Coronary artery (tissue), 2 donors: ENCODE measurements around the gene TMEM54.

Source experiments
- DNase-seq: peaks from one replicate; pipeline ENCODE4 v3.0.0-alpha.2; 2017; ENCODE audit warnings: low spot score
- H3K27ac ChIP-seq, 2 donors: fragments of 200-600 bp; sonication (generic); one replicate each; pipeline ENCODE4 v1.5.1; 2016 to 2019
- H3K4me3 ChIP-seq: fragments of 200-600 bp; sonication (generic); 2 replicates; pipeline ENCODE4 v1.5.1; 2016; ENCODE audit warnings: mild to moderate bottlenecking, moderate library complexity
- CTCF ChIP-seq: fragments of 200-600 bp; sonication (generic); IDR thresholded peaks from one replicate; pipeline ENCODE4 v1.5.1; 2019; ENCODE audit warnings: antibody characterized with exemption

TMEM54 gene

GRCh38 chr1:32890516-32891240, 10.5 kb downstream of the TMEM54 start:
- Histone ChIP-seq H3K4me3 (no peak overlapping the region), H3K27ac (no peak overlapping the region)
- TF ChIP-seq CTCF = no peak
- no peak for DNase-seq

- no peak overlapping the region for H3K4me3 ChIP-seq
- no peak for TF ChIP-seq CTCF
- no peak for DNase-seq
- no peak overlapping the region for H3K27ac ChIP-seq
Observed at GRCh38 chr1:32889731-32890278, 11.4 kb downstream of the TMEM54 start.

DNA sequence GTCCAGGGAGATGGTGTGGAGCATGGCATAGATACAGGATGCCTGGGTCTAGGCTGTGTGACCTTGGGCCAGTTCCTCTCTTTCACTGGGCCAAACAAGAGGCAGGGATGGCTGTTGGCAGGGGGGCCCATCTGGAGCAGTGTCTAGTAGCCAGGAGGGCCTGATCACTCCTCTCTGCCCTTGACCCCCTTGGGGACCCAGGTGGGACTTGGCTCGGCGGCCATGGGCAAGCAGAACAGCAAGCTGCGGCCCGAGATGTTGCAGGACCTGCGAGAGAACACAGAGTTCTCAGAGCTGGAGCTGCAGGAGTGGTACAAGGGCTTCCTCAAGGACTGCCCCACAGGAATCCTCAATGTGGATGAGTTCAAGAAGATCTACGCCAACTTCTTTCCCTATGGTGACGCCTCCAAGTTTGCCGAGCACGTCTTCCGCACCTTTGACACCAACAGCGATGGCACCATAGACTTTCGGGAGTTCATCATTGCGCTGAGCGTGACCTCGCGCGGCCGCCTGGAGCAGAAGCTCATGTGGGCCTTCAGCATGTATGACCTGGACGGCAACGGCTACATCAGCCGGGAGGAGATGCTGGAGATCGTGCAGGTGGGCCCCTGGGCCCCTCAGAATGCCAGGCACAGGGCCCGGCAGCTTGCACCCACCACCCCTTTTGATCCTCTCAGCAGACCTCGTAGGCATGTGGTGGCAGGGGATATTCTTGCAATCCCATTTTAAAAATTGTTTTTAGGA, 12.3 kb downstream of the TMEM54 start:
- TF ChIP-seq CTCF = no peak
- H3K27ac ChIP-seq = no peak overlapping the region
- no peak for DNase-seq
- H3K4me3 ChIP-seq = no peak overlapping the region

- no peak overlapping the region for H3K27ac ChIP-seq
- no peak overlapping the region for H3K4me3 ChIP-seq
- TF ChIP-seq CTCF = no peak
- no peak for DNase-seq
Observed at GRCh38 chr1:32888134-32888533, 13.1 kb downstream of the TMEM54 start.

DNA sequence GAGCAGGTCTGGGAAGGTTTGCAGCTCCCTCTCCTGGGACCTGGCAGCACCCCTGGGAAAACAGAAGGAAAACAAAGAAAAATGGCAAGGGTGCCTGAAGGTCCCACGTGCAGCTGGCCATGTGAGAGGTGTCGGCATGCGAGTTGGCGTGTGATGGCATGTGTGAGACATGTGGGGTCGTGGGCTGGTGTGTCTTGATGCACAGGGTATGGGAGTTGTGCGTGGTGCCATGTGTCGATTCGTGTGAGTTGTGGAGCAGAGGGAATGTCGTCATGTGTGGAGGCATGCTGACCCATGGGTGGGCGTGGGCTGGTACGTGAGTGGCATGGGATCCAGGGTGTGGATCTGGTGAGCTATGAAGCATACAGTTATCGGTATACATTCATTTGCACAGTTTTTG, 13.6 kb downstream of the TMEM54 start:
- no peak for TF ChIP-seq CTCF
- DNase-seq = no peak
- Histone ChIP-seq H3K4me3 (no peak overlapping the region), H3K27ac (no peak overlapping the region)

- TF ChIP-seq CTCF = no peak
- Histone ChIP-seq H3K27ac (no peak overlapping the region), H3K4me3 (no peak overlapping the region)
- DNase-seq = no peak
Observed at GRCh38 chr1:32886828-32887414, 14.3 kb downstream of the TMEM54 start.
